HG03064 (cell line): Measurements from ENCODE around the gene MTX3.

Experiments used
- ATAC-seq: cut with Tn5 transposase; IDR thresholded peaks from one replicate; pipeline ENCODE4 v1.9.1; 2021; ENCODE audit warnings: low read depth; ENCODE audit not compliant: unreplicated experiment

The MTX3 gene, protein sequence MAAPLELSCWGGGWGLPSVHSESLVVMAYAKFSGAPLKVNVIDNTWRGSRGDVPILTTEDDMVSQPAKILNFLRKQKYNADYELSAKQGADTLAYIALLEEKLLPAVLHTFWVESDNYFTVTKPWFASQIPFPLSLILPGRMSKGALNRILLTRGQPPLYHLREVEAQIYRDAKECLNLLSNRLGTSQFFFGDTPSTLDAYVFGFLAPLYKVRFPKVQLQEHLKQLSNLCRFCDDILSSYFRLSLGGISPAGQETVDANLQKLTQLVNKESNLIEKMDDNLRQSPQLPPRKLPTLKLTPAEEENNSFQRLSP

GRCh38 chr5:79990598-79991507, at the start of gene MTX3:
Gene MTX3, minus strand, starts transcription at chr5:79991262. Its CDS starts 24 bp downstream, at chr5:79991238.
- ATAC-seq, result peak; percentile 79

DNA sequence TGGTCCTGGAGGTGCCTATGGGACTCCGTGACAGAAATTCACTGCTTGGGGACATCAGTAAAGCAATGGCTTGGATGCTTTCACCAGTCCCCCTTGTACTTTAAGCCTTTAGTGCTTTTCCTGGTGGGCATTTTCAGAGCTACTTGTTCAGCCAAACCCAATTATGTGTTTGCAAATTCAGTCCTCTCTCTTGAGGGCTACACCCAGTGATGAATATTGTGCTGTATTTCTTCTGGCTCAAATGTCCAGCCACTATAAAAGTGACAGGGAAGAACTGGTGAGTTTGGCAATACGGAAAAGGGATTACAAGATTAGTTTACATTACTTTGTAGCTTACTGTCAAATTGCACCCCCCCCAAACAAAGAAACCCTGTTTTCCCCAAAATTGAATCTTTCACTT, 48.6 kb upstream of the MTX3 start:
- no peak for ATAC-seq

DNA sequence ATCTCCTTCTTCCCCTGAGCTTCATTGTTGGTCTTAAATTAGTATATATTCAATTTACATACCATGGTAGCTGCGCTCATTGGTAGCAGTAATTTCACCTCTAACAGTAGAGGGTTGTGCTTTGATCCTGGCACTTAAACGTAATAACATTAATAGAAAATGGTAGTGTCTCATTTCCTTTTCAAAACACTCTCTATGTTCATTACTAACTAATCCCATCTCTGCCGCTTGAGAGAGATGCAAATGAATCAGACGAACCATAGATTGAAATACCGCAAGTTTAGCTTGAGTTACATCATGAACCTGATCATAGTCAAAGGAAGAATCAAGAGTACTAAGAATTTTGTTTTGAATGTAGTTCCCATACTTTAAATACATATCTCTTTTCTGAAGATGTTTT, 46.3 kb upstream of the MTX3 start:
- no peak for ATAC-seq

- no peak for ATAC-seq
Measured at GRCh38 chr5:80036615-80037014, 45.6 kb upstream of the MTX3 start.

DNA sequence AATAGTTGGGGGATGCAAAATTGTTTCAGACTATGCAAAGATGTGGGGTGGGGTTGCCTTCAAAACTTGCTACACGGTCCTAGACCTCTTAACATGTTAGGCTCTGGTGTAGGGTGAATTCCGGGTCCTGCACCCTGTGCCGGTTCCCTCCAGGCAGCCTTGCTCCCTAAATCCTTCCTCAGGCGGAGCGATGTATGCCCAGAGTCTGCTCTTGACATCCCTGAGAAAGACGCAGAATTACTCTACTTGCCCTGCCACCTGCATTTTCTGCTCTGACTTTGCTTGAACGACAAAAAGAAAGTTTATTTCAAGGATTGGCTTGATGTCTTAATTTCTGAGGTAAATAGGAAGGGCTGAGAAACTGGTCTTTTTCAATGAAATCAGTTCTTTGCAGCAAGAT, 44.8 kb upstream of the MTX3 start:
- no peak for ATAC-seq

GRCh38 chr5:80034962-80035821, 44.1 kb upstream of the MTX3 start, which contains the start of gene THBS4:
Gene THBS4, plus strand, starts transcription at chr5:80035348. Its CDS starts 190 bp downstream, at chr5:80035538.
- no peak for ATAC-seq

- no peak for ATAC-seq
Measured at GRCh38 chr5:80034559-80034958, 43.5 kb upstream of the MTX3 start.

- ATAC-seq, result no peak
Measured at GRCh38 chr5:80033513-80033912, 42.5 kb upstream of the MTX3 start.

- no peak for ATAC-seq
Measured at GRCh38 chr5:80031109-80031508, 40.0 kb upstream of the MTX3 start.

- no peak for ATAC-seq
Measured at GRCh38 chr5:80026841-80027240, 35.8 kb upstream of the MTX3 start.

GRCh38 chr5:80025069-80025468, 34.0 kb upstream of the MTX3 start:
- no peak for ATAC-seq

DNA sequence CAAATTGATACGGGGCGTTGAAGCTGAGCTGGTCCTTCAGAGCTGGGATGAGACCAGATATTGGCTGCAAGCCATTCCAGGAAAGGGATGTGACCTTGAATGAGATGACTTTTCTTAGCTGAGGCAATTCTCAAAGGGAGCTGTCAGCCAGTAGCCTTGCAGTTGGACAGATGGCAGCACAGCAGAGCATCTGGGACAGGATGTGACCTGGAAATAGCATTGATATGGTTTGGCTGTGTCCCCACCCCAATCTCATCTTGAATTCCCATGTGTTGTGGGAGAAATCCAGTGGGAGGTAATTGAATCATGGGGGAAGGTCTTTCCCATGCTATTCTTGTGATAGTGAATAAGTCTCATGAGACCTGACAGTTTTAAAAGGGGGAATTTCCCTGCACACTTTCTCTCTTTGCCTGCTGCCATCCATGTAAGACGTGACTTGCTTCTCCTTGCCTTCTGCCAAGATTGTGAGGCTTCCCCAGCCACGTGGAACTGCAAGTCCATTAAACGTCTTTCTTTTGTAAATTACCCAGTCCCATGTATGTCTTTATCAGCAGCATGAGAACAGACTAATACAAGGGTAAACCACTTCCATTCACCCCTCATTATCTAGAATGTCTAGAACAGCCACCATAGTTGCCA, 19.8 kb upstream of the MTX3 start:
- ATAC-seq, result no peak

DNA sequence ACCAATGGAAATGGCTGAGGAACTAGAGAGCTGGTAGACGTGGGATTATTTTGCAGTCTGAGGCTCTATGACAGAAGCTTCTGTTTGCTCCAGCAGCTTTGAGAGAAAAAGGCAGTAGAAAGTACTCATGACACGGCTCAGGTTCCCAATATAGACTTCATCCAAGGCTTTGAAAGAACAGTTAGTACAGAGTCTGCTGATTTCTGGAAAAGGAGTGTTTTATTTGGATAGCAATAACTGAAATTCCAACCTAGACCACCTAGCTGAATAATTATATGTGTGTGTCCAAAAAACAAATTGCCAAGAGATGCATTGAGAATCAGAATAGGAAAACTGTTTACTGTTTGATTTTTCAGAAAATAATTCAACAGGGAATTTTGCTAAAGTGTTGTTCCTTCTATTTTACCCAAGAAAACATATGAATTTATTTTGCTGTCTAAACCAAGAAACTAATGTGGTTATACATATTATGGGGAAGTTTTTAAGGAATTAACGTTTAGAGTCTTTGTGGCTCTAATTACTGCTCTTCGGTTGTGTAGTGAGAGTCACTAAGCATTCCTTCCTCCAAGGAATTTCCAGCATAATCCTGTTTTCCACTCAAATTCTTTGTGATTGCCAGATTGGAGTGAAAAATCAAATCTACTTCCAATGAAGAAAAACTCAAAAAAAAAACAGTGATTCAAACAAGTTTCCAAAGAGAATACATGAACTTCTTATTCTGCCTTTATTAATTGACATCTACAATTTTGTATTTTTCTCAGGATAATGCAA, 18.1 kb upstream of the MTX3 start:
- ATAC-seq, result no peak

GRCh38 chr5:80002677-80003076, 11.6 kb upstream of the MTX3 start:
- ATAC-seq, result no peak

- no peak for ATAC-seq
Measured at GRCh38 chr5:79999722-80000121, 8.7 kb upstream of the MTX3 start.

DNA sequence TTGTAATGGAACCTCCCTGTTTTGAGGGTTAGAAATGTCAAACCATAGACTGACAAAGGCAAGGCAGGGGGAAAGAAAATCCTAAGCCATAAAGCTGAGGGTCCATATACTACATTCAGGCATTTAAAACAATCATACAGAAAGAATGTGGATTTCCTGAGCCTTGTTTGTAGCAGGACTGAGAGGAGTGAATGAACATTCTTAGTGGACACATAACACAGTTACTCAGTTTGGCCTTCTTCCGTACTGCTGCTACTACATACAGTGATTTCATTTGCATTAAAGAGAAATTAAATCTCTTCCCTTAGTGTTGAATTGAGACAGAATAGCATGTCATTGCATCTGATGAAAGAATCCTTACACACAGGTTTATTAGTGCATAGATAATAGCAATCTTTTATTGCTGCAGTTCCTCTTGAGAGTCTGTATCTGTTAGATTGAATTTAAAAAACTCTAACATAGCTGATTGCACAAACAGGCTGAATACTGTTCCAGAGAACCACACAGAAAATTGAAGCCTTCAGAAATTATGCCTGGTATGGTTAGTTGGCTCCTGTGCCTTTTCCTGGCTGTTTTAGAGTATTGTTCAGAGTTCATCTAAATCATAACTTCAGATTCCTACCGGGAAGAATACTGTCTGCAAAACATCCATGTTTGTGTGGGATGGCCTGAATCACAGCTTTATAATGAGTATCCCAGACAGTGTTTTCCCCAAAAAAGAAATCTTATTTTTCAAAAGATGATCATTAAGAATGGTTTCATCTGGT, 2.0 kb upstream of the MTX3 start:
- ATAC-seq, result no peak

DNA sequence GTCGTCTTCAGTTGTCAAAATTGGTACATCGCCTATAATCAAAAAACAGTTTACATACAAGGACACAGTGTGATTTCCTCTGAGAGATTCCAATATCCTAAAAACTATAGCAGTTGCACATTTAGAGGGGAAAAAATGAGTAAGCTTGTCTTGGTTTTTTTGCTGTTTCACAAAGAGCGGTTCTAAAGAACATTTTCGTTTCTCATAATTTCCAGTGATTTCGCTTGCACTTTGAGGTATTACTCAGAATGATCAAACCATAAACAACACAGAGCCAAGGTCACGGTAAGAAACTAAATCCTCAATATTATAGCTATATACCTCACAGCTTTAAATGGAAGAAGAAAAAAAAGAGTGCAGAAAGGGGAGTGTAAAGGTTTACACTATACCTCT, 861 bp downstream of the MTX3 start:
- ATAC-seq, result peak; percentile 49

GRCh38 chr5:79986260-79986659, 4.8 kb downstream of the MTX3 start:
- no peak for ATAC-seq

- ATAC-seq, result no peak
Measured at GRCh38 chr5:79985288-79985687, 5.8 kb downstream of the MTX3 start.
